Mammary microvascular endothelial cell (primary cell): ENCODE data around the gene MRI1. TPM values are rescaled to one million over a fixed set of nuclear protein-coding genes. Genes with fewer than 3 reads are reported as not detected.

Source experiments
- total RNA-seq: library from RNA; depleted of rRNA; stranded (reverse); fragments of >200 nt; gene quantifications from 2 replicates; pipeline ENCODE4 v1.2.3, GENCODE V29; 2015

The MRI1 gene
- 31.6 and 41.0 TPM in 2 replicates for total RNA-seq

GRCh38 chr19:13764101-13764807 is at the start of gene MRI1:
TSS of gene MRI1 (plus strand) at chr19:13764522. CDS start at chr19:13764589, 67 bp downstream.

GRCh38 chr19:13774217-13775191 is 10.2 kb downstream of the MRI1 start, which contains the start of gene C19orf53:
TSS of gene C19orf53 (plus strand) at chr19:13774456. CDS start at chr19:13774478, 22 bp downstream.

GRCh38 chr19:13794757-13795589 is 30.7 kb downstream of the MRI1 start, which contains the start of gene ZSWIM4:
TSS of gene ZSWIM4 (plus strand) at chr19:13795443. CDS start at chr19:13795649, 206 bp downstream.

Other genes starting within 250 kb of the MRI1 start
- gene C19orf53, start 9.9 kb downstream of the MRI1 start, total RNA-seq, result 212 and 232 TPM in 2 replicates
- gene ZSWIM4, start 30.9 kb downstream of the MRI1 start, total RNA-seq, result 6.9 and 9.0 TPM in 2 replicates
- not detected in 2 replicates for gene NANOS3, start 112.6 kb downstream of the MRI1 start, total RNA-seq
- 0.13 and 0.79 TPM in 2 replicates for gene BRME1, start 141.6 kb downstream of the MRI1 start, total RNA-seq
- gene CC2D1A, start 141.7 kb downstream of the MRI1 start, total RNA-seq, result 19.9 and 26.3 TPM in 2 replicates
- 1.1 TPM in 1 of 2 replicates, not detected in the other for gene PODNL1, start 173.9 kb downstream of the MRI1 start, total RNA-seq
- 25.1 and 33.5 TPM in 2 replicates for gene DCAF15, start 188.0 kb downstream of the MRI1 start, total RNA-seq
- gene RFX1, start 241.8 kb downstream of the MRI1 start, total RNA-seq, result 3.7 and 4.6 TPM in 2 replicates